ENCODE measurements around the gene IGF2BP3. TPM values are rescaled to one million over a fixed set of nuclear protein-coding genes. Genes with fewer than 3 reads are reported as not detected.
"Not testable (repeated sequence)": the region's sequence is repeated elsewhere in the genome, so short reads cannot be mapped to it uniquely, and the experiment has no call there.

IGF2BP3 gene
- total and polyA plus RNA-seq, 3 donors from 2014 or later: 17.8 to 36.0 (median 20.1) TPM

GRCh38 chr7:23490357-23491135, 20.3 kb upstream of the IGF2BP3 start:
- peak overlapping the region; percentile 59 to 66 for H3K4me3 ChIP-seq
- H3K9me3 ChIP-seq: no peaks in the 10 kb centered on the region
- H3K27ac ChIP-seq: peak overlapping the region; percentile 50 to 52
- H3K4me1 ChIP-seq: peaks cover 6% of the 10 kb centered on the region
- intact Hi-C loops (cut with DNase I; ENCODE audit: low total_unique reads): no loop called here
- WGBS, 2 donors: 37 to 38% methylated on average over 33 to 55 of the region's 56 CpGs
- DNase-seq: peak; percentile 69
- no peak for TF ChIP-seq CTCF (IDR thresholded peaks at IDR 0.05)
- no peak for TF ChIP-seq POLR2A (IDR thresholded peaks at IDR 0.05)
- H3K36me3 ChIP-seq (ENCODE audit: low read depth, missing control alignments): no peaks in the 10 kb centered on the region
- no peaks in the 10 kb centered on the region for H3K27me3 ChIP-seq

- H3K4me1 ChIP-seq; H3K36me3 ChIP-seq (ENCODE audit: low read depth, missing control alignments); H3K27ac ChIP-seq; H3K4me3 ChIP-seq; H3K9me3 ChIP-seq; DNase-seq; H3K27me3 ChIP-seq; intact Hi-C loops (cut with DNase I; ENCODE audit: low total_unique reads): not testable (repeated sequence)
- 91 to 92% methylated on average over 13 of the region's 13 CpGs for WGBS, 2 donors
Observed at GRCh38 chr7:23488714-23489113, 18.4 kb upstream of the IGF2BP3 start.

- H3K4me1 ChIP-seq: peaks cover 6% of the 10 kb centered on the region
- TF ChIP-seq POLR2A (IDR thresholded peaks at IDR 0.05) (no peak), CTCF (IDR thresholded peaks at IDR 0.05) (no peak)
- no peaks in the 10 kb centered on the region for H3K36me3 ChIP-seq (ENCODE audit: low read depth, missing control alignments)
- intact Hi-C loops (cut with DNase I; ENCODE audit: low total_unique reads): no loop called here
- H3K4me3 ChIP-seq: no peak overlapping the region
- H3K9me3 ChIP-seq: no peaks in the 10 kb centered on the region
- no peak for DNase-seq
- 50 to 59% methylated on average over 4 of the region's 4 CpGs for WGBS, 2 donors
- no peak overlapping the region for H3K27ac ChIP-seq
- H3K27me3 ChIP-seq: no peaks in the 10 kb centered on the region
Observed at GRCh38 chr7:23487670-23488069, 17.4 kb upstream of the IGF2BP3 start.

GRCh38 chr7:23486002-23486773, 15.9 kb upstream of the IGF2BP3 start:
- Histone ChIP-seq H3K9me3 (no peaks in the 10 kb centered on the region), H3K36me3 (ENCODE audit: low read depth, missing control alignments) (no peaks in the 10 kb centered on the region), H3K27me3 (no peaks in the 10 kb centered on the region), H3K27ac (no peak overlapping the region), H3K4me1 (peaks cover 5% of the 10 kb centered on the region), H3K4me3 (no peak overlapping the region)
- no peak for DNase-seq
- no peak for TF ChIP-seq CTCF (IDR thresholded peaks at IDR 0.05)
- TF ChIP-seq POLR2A (IDR thresholded peaks at IDR 0.05): no peak
- 59 to 74% methylated on average over 13 of the region's 13 CpGs for WGBS, 2 donors
- intact Hi-C loops (cut with DNase I; ENCODE audit: low total_unique reads): no loop called here

GRCh38 chr7:23482686-23483085, 12.4 kb upstream of the IGF2BP3 start:
- Histone ChIP-seq H3K4me1 (no peaks in the 10 kb centered on the region), H3K27ac (no peak overlapping the region), H3K9me3 (no peaks in the 10 kb centered on the region), H3K36me3 (ENCODE audit: low read depth, missing control alignments) (no peaks in the 10 kb centered on the region), H3K4me3 (no peak overlapping the region), H3K27me3 (no peaks in the 10 kb centered on the region)
- intact Hi-C loops (cut with DNase I; ENCODE audit: low total_unique reads): no loop called here
- no peak for DNase-seq
- WGBS, 2 donors: 90 to 93% methylated on average over 4 of the region's 4 CpGs
- no peak for TF ChIP-seq POLR2A (IDR thresholded peaks at IDR 0.05)
- no peak for TF ChIP-seq CTCF (IDR thresholded peaks at IDR 0.05)
